Right atrium auricular region (tissue), 2 donors: ENCODE data around the gene SURF1. TPM values are rescaled to one million over a fixed set of nuclear protein-coding genes. Genes with fewer than 3 reads are reported as not detected.

ENCODE experiments used
- DNase-seq: peaks from one replicate; pipeline ENCODE4 v3.0.0-alpha.2; 2019; ENCODE audit warnings: low spot score
- H3K27ac ChIP-seq, 2 donors: fragments of 200-600 bp; sonication (generic); 1 replicate in 1 of 2; 2 replicates in 1 of 2; pipeline ENCODE4 v1.5.1; 2016 to 2019
- H3K27me3 ChIP-seq, 2 donors: fragments of 200-600 bp; sonication (generic); one replicate each; pipeline versions ENCODE4 v1.5.1 to v1.6.0; 2017 to 2019
- H3K36me3 ChIP-seq: fragments of 200-600 bp; sonication (generic); one replicate; pipeline ENCODE4 v1.5.1; 2016
- H3K4me1 ChIP-seq, 2 donors: fragments of 200-600 bp; sonication (generic); one replicate each; pipeline versions ENCODE4 v1.5.1 to v1.6.0; 2017 to 2019
- H3K4me3 ChIP-seq, 2 donors: fragments of 200-600 bp; sonication (generic); 1 replicate in 1 of 2; 2 replicates in 1 of 2; pipeline ENCODE4 v1.5.1; 2017 to 2019; ENCODE audit warnings: mild to moderate bottlenecking in 1 of 2, moderate library complexity in 1 of 2
- H3K9me3 ChIP-seq, 2 donors: fragments of 200-600 bp; sonication (generic); one replicate each; pipeline ENCODE4 v1.5.1; 2019
- total RNA-seq, 2 donors: library from RNA; depleted of rRNA; stranded (reverse); fragments of >200 nt; gene quantifications; one replicate each; pipeline ENCODE4 v1.1.0, GENCODE V29; 2016
- TF ChIP-seq, protein P1 (sequence below), 2 donors: fragments of 200-600 bp; sonication (generic); IDR thresholded peaks; one replicate each; pipeline ENCODE4 v1.5.1; 2019; ENCODE audit warnings: antibody characterized with exemption in 2 of 2

Gene SURF1
- total RNA-seq, 2 donors from 2014 or later: 41.5 to 58.6 TPM

DNA sequence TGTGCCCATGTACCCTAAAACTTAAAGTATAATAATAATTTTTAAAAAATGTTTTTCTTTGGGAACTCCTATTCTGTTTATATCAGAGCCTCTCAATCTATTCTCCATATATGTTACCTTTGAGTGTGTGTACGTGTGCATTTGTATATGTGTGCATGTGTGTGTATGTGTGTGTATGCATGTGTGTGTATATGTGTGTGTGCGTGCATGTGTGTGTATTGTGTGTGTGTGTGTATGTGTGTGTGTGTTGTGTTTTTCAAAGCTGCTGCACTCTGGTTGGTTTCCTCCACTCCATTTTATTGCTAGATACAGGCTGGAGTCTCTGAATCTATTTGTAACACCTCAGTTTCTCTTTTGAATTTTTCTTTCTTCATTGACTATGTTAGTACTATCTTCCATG lies 40.3 kb downstream of the SURF1 start:
- no peaks in the 10 kb centered on the region for H3K9me3 ChIP-seq
- DNase-seq: no peak
- TF ChIP-seq, protein P1, sequence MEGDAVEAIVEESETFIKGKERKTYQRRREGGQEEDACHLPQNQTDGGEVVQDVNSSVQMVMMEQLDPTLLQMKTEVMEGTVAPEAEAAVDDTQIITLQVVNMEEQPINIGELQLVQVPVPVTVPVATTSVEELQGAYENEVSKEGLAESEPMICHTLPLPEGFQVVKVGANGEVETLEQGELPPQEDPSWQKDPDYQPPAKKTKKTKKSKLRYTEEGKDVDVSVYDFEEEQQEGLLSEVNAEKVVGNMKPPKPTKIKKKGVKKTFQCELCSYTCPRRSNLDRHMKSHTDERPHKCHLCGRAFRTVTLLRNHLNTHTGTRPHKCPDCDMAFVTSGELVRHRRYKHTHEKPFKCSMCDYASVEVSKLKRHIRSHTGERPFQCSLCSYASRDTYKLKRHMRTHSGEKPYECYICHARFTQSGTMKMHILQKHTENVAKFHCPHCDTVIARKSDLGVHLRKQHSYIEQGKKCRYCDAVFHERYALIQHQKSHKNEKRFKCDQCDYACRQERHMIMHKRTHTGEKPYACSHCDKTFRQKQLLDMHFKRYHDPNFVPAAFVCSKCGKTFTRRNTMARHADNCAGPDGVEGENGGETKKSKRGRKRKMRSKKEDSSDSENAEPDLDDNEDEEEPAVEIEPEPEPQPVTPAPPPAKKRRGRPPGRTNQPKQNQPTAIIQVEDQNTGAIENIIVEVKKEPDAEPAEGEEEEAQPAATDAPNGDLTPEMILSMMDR (IDR thresholded peaks at IDR 0.05): no peak
- no peaks in the 10 kb centered on the region for H3K36me3 ChIP-seq
- H3K4me1 ChIP-seq: no peaks in the 10 kb centered on the region
- no peak overlapping the region for H3K4me3 ChIP-seq
- no peak overlapping the region for H3K27ac ChIP-seq
- H3K27me3 ChIP-seq: no peaks in the 10 kb centered on the region

DNA sequence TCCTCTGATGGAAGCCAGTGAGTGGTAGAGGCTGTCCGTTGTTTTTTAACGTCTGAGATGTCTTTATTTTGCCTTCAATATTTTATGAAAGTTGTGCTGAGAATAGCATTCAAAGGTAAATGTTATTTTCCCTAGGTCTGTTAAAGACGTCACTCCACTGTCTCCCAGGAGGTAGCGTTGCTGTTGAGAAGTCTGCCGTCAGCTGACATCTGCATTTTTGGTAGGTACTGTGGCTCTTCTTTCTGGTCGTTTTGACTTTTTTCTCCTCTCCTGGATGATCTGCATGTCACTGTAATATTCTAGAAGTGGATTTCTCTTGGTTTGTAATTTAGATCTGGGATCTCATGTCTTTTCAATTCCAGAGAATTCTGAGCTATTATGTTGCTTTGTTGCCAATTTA lies 46.7 kb downstream of the SURF1 start:
- Histone ChIP-seq H3K4me1 (no peaks in the 10 kb centered on the region), H3K36me3 (no peaks in the 10 kb centered on the region), H3K27ac (no peak overlapping the region), H3K9me3 (no peaks in the 10 kb centered on the region), H3K27me3 (no peaks in the 10 kb centered on the region), H3K4me3 (no peak overlapping the region)
- DNase-seq: no peak
- TF ChIP-seq, protein P1 (IDR thresholded peaks at IDR 0.05): no peak

- no peak for DNase-seq
- Histone ChIP-seq H3K27me3 (no peaks in the 10 kb centered on the region), H3K9me3 (no peaks in the 10 kb centered on the region), H3K4me1 (no peaks in the 10 kb centered on the region), H3K27ac (no peak overlapping the region), H3K4me3 (no peak overlapping the region), H3K36me3 (no peaks in the 10 kb centered on the region)
- TF ChIP-seq, protein P1 (IDR thresholded peaks at IDR 0.05): no peak
Measured at GRCh38 chr9:133307301-133307700, 49.0 kb downstream of the SURF1 start.

DNA sequence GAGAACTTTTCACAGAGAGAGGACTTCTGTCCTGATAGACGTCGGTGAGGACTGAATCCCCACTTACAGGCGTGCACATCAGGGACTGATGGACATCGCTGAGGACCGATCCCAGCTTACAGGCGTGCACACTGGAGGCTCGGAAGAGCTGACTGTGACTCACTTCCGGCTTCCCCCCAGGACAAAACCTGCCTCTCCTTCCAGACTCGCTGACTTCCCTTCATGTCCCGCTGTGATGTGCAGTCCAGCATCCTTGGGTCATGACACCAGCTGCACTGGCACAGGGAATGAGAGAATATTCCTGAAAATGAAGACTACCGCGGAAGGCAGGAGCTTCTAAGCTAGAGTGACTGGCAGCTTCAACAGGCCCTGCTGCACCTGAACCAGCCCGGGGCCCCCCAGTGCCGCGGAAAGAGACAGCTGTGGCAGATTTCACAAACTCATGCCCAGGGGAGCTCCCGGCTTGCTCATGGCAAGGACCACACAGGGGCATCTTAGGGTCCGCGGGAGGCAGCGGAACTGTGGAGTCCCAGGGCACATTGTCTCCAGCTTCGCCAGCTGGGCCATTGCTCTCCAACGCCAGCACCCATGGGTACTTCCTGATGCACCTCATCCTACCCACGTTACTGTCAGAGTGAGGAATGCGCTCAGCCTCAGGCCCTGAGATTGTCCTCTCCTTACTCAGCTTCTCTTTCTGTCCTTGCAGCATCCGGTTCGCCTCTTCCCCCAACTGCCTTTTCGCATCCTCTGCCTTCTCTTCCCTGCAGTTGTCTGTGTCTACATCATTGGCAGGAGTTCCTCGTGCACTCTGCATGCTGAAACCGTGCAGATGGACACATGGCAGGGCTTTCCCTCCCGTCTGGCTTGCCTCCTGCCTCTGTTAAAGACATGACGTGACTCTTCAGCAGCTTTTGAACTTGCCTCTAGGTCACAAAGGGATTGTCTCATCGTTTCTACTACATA lies 49.8 kb downstream of the SURF1 start:
- Histone ChIP-seq H3K36me3 (no peaks in the 10 kb centered on the region), H3K27me3 (no peaks in the 10 kb centered on the region), H3K9me3 (no peaks in the 10 kb centered on the region), H3K4me1 (no peaks in the 10 kb centered on the region), H3K4me3 (no peak overlapping the region), H3K27ac (no peak overlapping the region)
- TF ChIP-seq, protein P1 (IDR thresholded peaks at IDR 0.05): no peak
- DNase-seq: no peak

DNA sequence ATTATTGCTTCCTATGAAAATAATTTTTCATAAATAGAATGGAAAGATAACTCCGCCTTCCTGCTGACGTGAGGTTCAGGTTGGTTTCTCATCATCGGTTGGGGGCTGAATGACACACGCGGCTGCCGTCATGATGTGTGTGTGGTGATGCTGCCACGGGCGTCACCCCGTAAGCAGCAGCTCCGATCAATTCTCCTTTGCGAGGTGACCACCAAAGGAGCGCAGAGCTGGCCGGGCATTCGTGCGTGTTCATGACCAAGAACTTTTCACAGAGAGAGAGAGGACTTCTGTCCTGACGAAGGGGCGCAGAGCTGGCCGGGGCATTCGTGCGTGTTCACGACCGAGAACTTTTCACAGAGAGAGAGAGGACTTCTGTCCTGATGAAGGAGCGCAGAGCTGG lies 50.6 kb downstream of the SURF1 start:
- H3K27me3 ChIP-seq: no peaks in the 10 kb centered on the region
- H3K4me1 ChIP-seq: no peaks in the 10 kb centered on the region
- H3K4me3 ChIP-seq: no peak overlapping the region
- H3K9me3 ChIP-seq: no peaks in the 10 kb centered on the region
- no peak for DNase-seq
- H3K36me3 ChIP-seq: no peaks in the 10 kb centered on the region
- TF ChIP-seq, protein P1 (IDR thresholded peaks at IDR 0.05): no peak
- H3K27ac ChIP-seq: no peak overlapping the region
